CMK (cell line): Measurements from ENCODE around the gene RFX1.
"Not testable (repeated sequence)": the region's sequence is repeated elsewhere in the genome, so short reads cannot be mapped to it uniquely, and the experiment has no call there.

Source experiments
- DNase-seq: peaks from one replicate; pipeline ENCODE4 v3.0.0-alpha.2; 2010; ENCODE audit warnings: low read depth

Gene RFX1

DNA sequence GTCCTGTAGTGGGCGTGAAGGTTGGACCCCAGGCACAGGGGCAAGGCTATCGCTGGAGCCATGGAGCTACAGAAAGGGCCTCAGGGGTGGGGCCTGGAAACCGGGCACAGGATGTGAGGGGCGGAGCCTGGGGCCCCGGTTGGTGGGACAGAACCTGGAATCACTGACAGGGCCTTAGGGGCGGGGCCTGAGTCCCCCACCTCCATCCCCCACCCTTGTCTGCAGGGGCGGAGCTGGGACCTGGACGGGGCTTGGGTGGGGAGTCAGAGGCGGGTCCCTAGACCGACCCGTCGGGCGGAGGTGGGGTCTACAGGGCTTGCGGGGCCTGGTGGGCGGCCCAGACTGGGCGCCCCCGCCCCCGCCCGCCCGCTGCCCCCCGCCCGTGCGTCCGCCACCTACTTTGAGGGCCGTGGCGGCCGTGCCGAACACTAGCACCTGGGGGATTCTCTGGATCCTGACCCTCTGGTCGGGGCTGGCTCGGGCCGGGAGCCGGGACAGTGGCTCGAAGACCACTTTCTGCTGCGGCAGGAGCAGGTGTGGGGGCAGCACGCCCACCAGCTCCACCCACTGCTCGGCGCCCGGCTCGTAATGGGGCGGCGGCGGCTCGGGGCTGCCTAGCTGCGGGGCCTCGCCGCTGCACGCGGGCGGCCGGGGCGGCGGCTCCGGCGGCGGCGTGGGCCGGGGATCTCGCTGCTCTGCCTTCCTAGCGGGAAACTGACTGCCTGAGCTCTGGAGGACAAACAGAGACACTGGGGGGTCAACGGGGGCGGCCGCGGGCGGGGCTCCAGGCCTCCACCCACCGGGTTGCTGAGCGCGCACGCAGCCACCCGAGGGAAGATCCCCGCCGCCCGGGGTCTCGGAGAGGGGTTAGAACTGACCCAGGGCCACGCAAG is 27.5 kb downstream of the RFX1 start:
- DNase-seq: peak; percentile 96

DNA sequence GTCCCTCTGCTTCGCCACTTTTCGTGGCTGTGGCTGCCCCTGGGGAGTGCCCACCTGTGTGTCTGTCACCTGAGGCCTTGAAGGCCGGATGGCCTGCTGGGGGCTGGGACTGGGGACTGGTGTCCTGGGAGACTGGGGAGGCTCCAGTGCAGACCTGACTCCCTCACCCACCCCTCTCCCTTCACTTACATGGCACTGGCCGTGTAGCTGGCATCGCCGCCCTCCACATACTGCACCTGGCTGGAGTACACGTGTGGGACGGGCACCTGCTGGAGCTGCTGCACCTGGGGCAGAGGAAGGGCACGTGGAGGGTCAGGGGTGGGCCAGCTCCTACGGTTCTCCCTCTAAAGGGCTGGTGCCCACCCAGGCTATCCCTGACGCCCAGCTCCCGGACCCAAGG is 28.3 kb downstream of the RFX1 start:
- no peak for DNase-seq

DNA sequence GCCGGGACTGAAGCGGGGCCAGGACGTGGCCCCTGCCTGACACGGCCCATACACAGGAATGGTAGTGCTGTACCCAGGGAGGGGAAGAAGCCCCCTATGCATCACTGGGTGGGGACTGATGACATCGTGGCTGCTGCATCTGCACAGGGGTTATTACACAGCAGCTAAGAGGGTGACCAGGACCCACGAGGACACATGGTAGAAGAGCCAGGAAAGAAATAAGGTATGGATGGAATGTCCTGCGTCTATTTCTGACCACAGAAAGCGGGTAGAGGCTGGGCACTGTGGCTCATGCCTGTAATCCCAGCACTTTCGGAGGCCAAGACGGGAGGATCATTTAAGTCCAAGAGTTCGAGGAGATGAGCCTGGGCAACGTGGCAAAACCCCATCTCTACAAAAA is 29.7 kb downstream of the RFX1 start:
- DNase-seq: no peak

DNA sequence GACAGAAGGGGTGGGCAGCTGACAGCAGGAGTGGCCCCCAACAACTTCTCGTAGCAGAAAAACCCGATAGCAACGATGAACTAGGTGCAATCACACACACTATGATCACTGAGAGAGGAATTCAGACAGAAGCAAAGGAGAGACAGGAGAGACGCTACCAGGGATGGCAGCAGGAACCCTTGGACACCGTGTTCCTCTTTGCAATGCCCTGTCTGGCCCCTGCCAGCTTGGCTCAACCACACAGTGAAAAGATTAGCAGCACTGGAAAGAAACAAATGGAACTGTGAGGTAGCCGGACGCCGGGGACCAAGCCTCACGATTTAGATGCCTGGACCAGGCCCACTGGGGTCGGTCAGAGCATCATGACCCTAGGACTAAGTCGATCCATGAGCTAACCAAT is 30.2 kb downstream of the RFX1 start:
- DNase-seq: no peak

DNA sequence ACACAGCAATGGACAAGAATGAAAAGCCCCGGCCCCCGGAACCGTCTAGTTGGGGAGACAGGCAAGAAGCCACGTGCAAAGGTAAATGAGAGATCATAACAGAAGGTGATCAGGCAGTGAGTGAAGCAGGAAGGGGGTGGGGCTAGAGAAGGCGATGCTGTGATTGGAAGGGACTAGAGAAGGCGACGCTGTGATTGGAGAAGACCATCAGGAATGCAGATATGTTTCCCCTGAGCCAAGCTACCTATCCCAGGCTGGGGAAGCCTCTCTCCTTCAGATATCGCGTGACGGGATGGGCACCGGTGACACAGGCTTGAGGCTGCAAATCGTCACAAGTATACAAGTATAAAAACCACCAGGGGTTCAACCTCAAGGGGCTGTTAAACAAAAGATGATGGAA is 32.0 kb downstream of the RFX1 start:
- no peak for DNase-seq

DNA sequence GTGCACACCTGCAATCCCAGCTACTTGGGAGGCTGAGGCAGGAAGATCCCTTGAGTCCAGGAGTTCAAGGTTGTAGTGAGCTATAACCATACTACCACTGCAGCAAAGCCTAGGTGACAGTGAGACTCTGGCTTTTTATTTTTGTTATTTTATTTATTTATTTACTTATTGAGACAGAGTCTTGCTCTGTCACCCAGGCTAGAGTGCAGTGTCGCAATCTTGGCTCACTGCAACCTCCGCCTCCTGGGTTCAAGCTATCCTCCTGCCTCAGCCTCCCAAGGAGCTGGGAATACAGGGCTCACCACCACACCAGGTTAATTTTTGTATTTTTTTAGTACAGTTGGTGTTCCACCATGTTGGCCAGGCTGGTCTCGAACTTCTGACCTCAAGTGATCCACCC is 32.6 kb downstream of the RFX1 start:
- not testable (repeated sequence) for DNase-seq

DNA sequence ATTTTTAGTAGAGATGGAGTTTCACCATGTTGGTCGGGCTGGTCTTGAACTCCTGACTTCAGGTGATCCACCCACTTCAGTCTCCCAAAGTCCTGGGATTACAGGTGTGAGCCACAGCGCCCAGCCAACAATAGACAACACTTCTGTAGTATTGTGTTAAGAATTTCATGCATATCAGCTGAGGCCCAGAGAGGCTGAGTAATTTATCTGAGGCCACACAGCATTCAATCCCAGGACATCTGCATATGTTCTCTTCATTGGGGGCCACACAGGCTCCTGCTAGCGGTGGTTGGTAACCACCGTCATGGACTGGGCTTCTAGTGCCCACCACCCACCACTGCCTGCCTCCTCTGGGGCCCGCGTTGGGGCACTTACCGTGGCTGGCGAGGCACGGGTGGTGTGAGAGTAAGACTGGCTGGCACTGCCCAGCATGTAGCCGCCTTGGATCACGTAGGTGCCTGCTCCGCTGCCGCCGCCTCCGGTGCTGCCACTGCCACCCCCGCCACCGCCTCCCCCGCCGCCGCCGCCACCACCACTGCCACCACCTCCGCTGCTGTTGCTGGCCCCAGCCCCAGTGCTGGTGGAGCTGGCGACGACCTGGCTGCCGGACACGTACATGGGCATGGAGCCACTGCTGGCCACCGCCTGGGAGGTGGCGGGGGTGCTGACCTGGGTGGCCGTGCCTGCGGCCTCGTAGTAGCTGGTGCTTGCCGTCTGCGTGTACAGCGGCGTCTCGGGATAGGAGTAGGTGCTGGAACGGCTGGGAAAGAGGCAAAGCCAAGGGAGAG is 33.6 kb downstream of the RFX1 start:
- DNase-seq: no peak

DNA sequence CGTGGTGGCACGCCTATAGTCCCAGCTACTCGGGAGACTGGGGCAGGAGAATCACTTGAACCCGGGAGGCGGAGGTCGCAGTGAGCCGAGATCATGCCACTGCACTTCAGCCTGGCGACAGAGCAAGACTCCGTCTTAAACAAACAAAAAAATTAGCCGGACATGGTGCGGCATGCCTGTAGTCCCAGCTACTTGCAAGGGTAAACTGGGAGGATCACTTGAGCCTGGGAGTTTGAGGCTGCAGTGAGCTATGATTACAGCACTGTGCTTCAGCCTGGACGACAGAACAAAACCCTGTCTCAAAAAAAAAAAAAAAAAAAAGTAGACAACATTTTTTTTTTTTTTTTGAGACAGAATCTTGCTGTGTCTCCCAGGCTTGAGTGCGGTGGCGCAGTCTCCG is 34.3 kb downstream of the RFX1 start:
- DNase-seq: not testable (repeated sequence)

DNA sequence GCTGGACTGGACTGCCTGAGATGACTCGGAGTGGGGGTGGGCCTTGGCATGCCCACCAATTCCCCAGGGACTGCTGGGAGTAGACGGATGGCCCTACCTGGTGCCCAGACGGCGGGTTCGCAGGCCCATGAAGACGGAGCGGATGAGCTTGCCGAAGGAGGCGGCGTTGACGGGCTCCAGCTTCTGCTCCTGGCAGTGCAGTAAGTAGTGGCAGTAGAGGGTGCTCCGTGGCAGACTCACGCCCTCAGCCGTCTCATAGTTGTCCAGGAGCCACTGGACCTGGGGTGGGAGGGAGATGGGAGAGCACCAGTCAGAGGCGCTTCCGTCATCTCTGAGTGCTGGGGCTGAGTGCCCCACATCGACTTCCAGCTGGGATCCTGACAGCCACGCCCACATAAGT is 36.2 kb downstream of the RFX1 start:
- DNase-seq: no peak

DNA sequence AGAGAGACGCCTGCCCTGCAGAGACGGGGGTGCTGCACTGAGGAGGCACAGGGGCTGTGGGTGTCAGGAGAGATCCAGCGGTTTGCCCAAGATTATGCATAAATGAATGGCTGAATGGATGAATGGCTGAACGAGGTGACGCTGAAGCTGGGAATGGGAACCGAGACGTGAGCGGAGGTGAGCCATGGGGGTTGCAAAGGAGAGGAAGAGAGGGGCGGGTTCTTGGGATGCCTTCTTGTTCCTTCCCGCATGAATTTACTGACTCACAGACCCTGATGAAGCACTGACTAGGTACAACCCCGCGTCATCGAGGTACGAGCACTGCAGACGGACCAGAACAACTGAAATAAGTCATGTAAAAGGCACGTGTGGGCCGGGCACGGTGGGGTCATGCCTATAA is 37.1 kb downstream of the RFX1 start:
- no peak for DNase-seq

DNA sequence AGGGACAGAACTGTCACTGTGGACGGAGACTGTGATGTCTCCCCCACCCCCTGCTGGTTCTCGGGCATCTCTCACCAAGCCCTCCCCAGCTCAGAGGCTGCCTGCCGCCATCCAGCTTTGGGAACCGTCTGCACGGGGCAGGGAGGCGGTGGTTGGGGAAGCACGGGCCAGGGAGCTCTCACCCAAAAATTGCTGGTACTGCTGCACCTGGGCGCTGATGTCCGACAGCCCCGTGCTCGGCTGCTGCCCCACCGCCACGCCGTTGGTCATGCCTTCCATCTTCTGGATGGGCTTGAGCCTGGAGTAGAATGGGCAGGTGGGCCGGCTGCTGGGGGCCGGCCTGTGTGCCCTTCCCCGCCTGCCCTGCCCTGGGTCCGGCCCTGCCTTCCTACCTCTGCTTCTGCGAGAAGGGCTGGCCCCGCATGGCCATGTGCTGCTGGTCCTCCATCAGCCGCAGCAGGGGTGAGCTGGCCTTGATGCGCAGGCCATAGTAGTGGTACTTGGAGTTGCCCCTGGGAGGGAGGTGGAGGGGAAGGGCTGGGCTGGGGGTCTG is 37.7 kb downstream of the RFX1 start:
- DNase-seq: no peak

DNA sequence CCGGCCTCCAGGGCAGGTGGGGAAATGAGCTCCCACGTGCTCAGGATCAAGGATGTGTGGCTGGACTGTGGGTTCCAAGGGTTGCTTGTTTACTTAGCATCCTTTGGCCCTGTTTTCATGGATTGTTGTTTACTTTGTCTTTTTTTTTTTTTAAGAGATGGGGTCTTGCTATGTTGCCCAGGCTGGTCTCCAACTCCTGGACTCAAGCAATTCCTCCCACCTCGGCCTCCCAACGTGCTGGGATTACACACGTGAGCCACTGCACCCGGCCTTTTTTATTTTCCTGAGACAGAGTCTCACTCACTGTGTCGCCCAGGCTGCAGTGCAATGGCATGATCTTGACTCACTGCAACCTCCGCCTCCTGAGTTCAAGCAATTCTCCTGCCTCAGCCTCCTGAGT is 38.9 kb downstream of the RFX1 start:
- DNase-seq: not testable (repeated sequence)

DNA sequence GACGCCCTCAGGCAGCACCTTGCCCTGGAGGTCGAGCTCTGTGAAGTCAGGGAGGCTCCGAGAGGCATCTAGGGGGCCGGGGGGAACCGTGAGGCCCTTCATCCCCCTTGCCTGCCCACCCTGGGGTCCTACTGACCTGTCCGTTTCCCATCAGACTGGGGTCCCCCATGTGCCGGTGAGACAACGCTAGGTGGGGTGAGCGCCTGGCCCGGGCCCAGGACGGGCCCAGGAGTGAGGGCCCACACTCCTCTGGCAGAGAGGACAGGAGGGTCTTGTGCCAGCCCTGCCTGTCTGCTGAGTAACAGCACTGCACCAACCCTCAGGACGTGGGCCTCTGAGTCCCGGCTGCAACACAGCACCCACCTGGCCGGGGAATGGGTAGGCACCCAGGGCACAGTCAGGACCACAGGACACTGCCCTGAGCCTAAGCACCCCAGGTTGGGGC is 39.4 kb downstream of the RFX1 start:
- no peak for DNase-seq

DNA sequence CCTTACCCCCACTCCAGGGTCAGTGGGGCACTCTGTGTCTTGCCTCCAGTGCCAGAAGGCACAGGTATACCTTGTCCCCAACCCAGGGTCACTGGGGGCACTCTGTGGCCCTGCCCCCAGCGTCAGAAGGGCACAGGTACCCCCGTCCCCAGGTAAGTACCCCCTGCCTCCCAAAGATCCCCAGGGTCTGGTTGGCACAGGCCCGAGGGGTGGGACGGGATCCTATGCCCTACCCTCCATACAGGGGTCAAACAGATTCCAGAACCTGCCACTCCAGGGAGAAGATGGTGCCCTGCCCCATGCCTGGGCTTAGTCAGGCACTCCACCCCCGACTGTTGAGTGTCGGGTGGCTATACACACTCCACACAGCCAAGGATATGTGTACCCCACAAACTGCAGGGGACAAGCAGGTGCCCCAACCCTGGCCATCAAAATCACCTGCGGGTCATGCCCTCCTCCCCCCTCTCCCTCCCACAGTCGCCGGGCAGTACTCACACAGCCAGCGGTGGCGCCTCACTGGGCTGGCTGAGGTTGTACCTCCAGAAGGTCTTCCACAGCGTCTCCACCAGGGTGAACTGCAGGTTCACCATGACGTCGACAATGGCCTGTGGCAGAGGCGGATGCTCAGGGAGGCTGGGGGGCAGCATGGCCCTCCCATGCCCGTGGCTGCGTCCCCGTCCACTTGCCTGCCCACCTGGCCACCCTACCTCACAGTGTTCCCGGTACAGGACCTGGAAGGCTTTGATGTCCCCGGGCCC is 40.0 kb downstream of the RFX1 start:
- DNase-seq: no peak

DNA sequence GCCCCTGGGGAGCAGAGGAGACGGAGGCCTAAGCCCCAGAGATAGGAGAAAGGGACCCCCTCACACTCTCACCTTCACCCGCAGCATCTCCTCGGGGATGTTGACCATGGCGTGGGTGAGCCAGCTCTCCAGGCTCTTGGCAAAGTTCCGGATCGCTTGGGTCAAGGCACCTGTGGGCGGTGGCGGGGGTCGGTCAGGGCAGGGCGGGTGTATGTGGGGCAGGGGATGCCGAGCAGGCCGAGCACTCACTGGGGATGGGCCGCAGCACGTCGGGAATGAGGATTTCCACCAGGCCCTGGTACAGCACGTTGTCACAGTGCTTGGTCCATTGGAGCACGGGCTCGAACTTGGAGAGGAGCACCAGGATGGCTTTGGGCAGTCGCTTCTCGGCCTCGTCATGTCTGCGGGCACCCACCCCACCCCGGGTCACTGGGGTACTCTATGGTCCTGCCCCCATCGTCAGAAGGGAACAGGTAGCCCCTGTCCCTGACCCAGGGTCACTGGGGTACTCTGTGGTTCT is 40.7 kb downstream of the RFX1 start:
- no peak for DNase-seq

DNA sequence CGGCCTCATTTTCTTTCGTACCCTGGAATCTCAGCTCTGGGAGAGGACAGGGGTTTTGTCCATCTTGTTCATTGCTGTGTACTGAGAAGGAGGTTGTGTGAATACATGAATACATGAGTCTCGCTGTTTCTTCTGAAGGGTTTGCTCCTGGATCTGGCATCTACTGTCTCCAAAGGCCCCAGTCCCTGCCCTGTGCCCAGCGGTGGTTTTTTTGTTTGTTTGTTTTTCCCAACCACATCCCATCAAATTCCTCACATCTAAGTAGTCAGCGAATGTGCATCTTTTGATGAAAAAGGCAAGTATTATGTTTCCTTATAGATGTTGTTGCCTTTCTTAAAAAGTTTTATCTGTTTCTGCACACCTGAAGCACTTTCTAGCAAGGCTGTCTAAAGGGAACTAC is 41.3 kb downstream of the RFX1 start:
- no peak for DNase-seq

DNA sequence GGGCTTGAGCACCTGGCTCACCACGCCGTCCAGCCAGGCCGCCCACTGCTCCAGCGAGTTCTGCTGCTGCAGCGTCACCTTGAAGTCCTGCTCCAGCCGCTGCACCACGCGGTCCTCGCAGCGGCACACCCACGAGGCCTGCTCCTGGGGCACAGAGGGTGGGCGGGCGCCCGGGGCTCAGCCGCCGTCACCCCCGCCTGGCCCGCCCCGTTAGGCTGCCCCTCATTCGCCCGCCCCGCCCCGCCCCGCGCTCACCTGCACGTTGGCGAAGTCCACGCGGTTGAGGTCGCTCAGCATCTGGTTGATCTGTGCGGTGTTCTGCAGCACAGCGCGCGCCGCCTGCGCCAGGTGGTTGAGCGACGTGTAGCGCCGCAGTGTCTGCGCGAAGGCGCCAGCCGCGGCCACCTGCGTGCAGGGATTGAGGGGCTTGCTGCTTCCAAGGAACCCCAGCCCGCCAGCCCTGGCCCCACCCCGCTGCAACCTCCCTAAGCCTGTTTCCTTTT is 42.5 kb downstream of the RFX1 start:
- DNase-seq: no peak

DNA sequence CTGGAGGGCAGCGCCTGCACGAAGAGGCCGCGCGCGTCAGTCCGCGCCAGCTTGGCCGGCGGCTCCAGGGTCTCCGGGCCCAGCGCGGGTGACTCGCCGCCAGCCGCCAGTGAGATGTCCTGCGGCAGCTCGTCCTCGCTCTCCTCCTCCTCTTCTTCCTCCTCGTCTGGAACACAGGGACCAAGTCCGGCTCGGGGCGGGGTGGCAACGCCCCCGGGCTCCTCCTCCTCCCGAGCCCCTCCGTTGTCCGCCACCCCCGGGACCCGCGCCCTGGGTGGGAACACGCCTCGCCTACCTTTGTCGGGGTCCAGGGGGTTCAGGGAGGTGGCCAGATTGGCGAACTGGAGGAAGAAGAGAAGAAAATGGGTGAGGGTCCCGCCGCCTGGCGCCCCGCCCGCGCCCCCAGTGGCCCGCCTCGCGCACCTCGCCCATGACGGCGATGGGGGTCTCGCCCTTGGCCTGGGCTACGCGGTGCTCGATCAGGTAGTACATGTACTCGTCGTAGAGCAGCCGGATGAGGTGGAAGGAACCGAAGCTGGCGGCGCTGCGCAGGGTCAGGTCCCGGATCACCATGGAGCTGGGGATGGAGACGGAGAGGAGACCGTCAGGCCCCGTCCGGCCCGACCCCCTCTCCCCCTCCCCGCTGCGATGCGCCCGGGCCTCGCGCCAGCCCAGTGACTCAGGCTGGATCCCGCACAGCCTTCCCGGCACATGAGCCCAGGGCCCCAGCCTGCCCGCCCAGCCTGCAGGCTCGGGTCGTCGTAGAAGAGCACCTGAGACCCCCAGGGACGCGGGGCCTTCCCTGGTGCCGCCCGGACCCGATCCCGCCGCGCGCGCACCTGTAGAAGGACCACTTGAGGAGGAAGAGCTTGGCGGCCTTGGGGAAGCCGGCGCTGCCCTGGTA is 43.2 kb downstream of the RFX1 start:
- DNase-seq: no peak

DNA sequence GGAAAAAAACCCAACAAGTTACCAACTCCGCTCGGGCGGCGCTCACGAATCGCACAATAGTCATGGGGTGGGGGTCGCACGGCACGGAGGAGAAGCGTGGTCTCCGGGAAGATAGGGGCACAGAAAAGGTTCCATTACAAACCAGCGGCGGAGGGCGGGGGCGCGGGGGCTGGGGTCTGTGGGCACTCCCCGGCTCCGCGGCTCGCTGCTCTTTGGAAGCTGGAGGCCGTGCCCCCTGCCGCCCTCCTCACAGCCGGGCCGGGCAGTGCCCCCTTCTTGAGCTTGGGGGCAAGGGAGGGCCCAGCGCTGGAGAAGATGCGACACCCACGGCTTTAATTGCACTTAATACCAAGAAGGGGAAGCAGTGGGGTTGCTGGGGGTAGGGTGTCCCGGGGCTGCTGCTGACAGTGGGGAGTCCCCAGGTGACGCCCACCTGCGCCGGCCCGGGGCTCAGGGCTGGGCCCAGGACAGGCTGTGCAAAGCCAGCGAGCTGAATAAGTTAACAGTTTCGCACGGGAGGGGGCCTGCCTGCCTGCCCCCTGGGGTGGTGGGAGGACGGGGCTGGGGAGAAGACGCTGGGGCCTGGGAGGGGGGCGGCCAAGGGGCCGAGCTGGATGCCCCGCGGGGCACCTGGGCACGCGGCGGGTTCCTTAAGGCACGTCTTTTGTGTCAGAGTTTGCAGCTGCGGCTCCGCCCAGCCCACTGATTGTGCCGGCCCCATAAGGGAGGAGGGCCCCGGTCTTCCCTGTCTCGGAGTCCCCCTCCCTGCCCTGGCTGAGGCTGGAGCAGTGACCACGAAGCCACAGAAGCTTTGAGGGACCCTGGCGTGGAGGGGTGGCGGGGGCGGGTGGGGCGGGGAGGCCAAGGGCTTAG is 44.1 kb downstream of the RFX1 start:
- DNase-seq: no peak
